Epithelial cell of esophagus (primary cell): ENCODE data around the gene ITPR1.

Experiments used
- DNase-seq: peaks from one replicate; pipeline ENCODE4 v3.0.0; 2010; ENCODE audit warnings: low read depth
- H3K4me3 ChIP-seq: 2 replicates; pipeline ENCODE4 v1.5.1; 2011; ENCODE audit warnings: mild to moderate bottlenecking, low read length, control low read depth
- TF ChIP-seq, protein P1 (sequence below): IDR thresholded peaks from 2 replicates; pipeline ENCODE4 v1.5.1; 2011; ENCODE audit warnings: low read depth, mild to moderate bottlenecking, low read length, control low read depth, inconsistent platforms; ENCODE audit not compliant: insufficient read depth; ENCODE audit errors: missing control alignments

Gene ITPR1

DNA sequence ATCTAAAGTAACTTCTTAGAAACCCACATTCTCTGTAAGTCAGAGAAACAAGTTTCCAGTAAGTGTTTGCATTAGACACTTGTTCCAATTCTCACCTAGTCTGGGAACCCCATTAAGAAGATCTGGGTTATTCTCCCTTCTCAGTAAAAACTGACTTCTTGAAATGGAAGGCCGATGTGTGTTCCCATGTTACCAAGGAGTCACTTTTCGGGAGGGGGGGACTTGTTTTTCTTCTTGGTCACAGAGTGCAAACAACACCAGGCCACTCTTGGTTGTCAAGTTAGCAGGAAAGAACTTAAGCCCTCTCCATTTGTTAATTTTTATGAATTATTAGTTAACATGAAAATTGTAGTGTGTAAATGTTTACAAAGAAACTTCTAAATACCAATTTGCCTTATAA is 55.6 kb downstream of the ITPR1 start:
- TF ChIP-seq, protein P1, sequence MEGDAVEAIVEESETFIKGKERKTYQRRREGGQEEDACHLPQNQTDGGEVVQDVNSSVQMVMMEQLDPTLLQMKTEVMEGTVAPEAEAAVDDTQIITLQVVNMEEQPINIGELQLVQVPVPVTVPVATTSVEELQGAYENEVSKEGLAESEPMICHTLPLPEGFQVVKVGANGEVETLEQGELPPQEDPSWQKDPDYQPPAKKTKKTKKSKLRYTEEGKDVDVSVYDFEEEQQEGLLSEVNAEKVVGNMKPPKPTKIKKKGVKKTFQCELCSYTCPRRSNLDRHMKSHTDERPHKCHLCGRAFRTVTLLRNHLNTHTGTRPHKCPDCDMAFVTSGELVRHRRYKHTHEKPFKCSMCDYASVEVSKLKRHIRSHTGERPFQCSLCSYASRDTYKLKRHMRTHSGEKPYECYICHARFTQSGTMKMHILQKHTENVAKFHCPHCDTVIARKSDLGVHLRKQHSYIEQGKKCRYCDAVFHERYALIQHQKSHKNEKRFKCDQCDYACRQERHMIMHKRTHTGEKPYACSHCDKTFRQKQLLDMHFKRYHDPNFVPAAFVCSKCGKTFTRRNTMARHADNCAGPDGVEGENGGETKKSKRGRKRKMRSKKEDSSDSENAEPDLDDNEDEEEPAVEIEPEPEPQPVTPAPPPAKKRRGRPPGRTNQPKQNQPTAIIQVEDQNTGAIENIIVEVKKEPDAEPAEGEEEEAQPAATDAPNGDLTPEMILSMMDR, result no peak
- no peak overlapping the region for H3K4me3 ChIP-seq
- no peak for DNase-seq

DNA sequence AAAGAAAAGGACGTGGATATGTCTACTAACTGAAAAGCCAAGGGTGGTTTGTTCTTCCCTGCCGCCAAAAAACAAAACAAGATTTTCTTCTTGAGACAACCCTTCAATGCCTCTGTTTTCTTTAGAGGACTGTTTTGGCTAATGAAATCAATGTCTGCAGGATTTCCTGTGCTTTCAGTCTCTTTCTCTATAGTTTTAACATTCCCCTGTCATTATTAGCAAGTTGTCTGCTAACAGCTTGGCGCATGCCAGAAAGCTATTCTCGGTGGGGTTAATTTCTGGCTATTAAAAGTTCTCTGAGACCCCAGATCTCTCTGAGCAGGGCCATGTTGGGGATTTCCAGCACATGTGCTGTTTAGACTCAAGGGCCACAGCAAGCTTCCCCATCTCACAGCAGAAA is 56.7 kb downstream of the ITPR1 start:
- no peak for DNase-seq
- TF ChIP-seq, protein P1, result no peak
- no peak overlapping the region for H3K4me3 ChIP-seq

DNA sequence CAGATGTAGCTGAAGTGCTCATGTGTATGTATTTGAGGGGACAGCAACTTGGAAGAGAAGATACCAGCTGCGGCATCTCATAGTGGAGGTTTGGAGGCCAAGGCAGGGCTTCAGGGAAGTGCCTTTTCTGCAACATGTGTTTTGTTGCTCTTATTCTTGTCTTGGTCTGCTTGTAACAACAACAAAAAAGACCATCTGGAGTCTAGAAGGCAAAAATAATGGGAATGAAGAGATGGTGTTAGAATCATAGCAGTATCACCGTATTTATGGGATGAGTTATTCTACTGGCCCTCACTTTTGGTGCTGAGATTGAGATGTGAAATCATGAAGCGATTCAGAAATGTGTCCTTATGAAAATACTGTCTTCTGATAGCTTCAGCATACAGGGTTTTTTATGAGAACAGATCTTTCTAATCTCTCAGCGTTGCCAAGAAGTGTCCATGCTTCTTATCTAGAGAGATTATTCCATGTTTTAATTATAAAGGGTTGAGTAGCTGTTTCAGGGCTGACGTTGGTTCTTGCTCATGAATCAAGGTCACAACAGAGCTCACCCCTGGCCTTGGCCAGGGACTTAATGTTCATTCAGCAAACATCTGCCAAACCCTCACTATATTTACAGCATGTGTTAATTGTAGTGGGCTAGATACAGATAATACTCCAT is 58.0 kb downstream of the ITPR1 start:
- H3K4me3 ChIP-seq, result no peak overlapping the region
- no peak for DNase-seq
- TF ChIP-seq, protein P1, result no peak

DNA sequence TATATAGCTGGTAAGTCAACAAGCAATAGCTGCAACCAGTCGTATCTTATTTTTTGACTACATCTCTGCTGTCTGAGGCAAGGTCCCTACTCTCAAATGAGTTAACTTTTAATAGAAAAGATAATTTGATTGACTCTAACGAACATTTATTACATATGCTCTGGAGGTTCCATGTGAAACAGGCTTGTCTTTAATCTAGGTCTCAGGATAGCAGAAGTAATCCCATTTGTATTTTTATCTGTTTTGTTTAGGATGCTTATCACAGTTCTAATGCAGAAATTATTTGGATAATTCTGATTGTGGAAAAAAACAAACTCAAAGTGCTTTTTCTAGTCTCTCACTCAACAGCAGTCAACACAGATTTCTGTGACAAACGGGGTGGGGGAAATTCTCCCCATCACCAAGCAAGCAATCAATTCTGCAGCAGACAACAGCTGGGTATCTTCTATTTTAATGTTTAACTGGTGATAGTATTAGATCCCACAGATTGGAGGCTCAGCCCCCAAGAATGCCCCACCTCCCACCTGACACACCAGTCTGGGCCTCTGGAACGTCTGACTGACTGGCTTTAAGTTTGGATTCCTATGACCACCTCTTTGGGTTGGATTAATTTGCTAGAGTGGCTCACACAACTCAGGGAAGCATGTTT is 58.8 kb downstream of the ITPR1 start:
- TF ChIP-seq, protein P1, result no peak
- no peak overlapping the region for H3K4me3 ChIP-seq
- no peak for DNase-seq

DNA sequence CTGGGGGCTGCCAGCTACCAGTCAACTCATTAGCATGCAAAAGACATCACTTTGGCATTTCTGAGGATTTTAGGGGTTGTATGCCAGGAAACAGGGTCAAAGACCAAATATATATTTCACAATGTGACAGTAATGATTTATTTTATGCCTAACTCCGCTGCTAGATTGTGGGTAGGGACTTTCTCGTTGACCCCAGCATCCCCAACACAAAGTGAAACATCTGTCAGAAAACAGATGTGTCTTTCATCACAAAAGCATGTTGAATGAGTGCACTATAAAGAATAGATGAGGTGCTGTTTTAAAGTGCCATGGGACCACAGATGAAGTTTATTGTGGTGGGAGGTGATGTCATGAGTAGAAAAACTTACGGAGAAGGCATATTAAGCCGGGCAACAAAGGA is 59.7 kb downstream of the ITPR1 start:
- no peak for DNase-seq
- H3K4me3 ChIP-seq, result no peak overlapping the region
- TF ChIP-seq, protein P1, result no peak

DNA sequence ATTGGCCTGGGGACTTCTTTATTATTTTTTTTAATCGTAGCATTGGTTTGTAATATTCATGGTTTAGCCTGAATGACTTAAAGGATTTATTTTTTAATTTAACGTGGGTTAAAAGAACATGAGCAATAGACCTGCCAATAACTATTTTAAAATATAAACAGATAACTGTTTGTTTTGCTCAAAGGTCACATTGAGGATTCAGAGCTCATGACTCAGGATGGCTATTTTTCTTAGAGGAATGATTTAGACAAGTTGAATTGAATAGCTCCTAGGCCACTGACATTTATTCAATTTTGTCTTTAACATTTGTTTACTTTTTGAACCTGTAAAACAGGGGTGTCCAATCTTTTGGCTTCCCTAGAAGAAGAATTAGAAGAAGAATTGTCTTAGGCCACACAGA is 68.5 kb downstream of the ITPR1 start:
- H3K4me3 ChIP-seq, result no peak overlapping the region
- TF ChIP-seq, protein P1, result no peak
- no peak for DNase-seq

DNA sequence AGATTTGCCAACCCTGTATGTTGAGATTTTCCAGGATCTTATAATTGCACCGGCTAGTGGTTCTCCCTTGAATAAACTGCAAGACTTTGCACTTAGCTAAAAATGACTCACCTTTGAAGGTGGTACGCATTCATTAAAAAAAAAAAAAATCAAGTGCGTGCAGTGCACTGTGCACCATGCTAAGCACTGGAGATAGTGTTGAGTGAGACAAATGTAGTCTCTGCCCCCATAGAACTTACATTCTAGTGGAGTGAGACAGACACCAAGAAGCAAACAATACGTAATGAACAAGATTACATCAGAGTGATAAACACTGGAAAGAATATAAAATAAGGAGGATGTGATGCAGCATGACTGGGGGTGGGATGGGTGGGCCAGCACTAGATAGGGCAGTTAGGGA is 69.4 kb downstream of the ITPR1 start:
- DNase-seq, result no peak
- TF ChIP-seq, protein P1, result no peak
- no peak overlapping the region for H3K4me3 ChIP-seq
